CD4-positive, alpha-beta T cell treated with Interleukin-6 at 100 ng/mL for 8 hours (primary cell): ENCODE results near the gene AVEN.

Experiments used
- DNase-seq: peaks from one replicate; pipeline ENCODE4 v3.0.0-alpha.2; 2020; ENCODE audit warnings: mixed read lengths, low spot score

The AVEN gene

DNA sequence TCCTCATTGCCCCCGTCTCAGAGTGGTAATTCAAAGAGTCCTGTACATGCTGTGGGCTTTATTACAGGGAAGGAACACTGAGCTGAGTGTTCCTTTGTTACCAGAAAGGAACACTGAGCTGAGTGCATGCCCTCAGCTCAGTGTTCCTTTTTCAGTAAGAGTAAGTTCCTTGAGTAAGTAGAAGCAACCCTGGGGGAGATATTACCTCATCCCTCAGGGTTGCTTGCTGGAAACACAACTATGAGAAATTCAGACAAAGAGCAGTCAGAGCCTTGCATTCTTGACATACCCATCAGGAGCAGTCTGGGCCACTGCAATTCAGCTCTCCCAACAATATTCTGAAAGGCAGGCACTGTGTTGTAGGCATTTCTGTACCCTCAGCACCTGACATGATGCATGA is 53.7 kb downstream of the AVEN start:
- DNase-seq = no peak

DNA sequence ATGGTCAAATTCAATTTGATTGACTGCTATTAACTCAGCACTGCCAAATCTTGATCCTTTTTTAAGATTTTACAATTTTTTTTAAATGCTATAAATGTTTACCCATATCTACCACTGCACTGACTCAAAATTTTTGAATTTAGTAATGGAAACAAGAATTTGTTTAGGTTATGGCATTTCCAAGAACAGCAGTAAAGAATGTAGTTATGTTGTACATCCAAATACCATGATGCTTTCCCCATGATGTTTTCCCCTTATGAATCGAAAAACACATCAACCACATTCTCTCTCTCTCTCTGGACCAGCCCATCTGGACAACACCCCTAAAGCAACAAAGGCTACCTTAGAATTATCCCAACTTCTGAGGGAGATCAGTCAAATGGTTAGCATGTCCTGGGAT is 56.5 kb downstream of the AVEN start:
- DNase-seq = no peak

- DNase-seq = no peak
Observed at GRCh38 chr15:33980159-33980558, 58.8 kb downstream of the AVEN start.

DNA sequence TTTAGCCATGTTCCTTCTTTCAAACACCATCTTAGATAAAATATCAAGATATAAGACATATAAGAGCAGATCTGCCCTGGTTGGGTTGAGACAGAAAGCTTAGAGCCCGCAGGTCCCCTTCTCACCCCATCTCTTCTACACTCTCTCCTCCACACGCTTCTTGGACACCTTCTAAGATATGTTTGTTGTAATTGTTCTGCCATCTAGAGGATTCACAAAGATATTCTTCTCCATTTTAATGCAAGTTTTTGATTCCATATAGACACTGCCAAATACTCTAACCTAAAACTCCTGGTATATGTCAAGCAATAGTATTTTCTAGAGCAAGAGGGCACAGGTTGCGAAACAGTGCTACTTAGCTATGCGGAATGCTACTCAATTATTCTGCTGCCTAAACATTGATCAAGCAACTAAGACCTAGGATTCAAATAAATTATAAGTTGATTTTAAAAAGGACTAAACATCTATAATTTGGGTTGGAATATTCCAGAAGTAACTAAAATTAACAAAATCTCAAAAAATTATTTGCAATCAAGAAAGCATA is 63.9 kb downstream of the AVEN start:
- DNase-seq = no peak

DNA sequence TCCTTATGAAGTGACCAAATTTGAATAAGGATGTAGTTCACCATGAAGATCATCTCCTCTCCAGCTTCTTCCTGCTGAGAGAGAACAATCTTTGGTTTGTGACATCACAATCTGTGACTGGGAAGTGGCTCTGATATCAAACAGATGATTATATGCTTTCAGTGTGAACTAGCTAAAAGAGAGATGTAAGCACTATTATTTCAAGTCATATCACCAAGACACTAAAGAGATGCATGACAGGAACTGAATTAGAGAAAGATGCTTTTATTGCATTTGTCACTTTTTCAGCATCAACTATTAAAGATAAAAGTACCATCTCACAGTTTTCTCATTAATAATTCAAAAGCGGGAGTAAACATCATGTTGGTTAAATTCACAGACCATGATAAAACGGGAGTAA is 67.2 kb downstream of the AVEN start:
- DNase-seq = no peak

- no peak for DNase-seq
Observed at GRCh38 chr15:33968821-33969220, 70.2 kb downstream of the AVEN start.

- no peak for DNase-seq
Observed at GRCh38 chr15:33968224-33968623, 70.8 kb downstream of the AVEN start, which contains the start of gene CHRM5. CHRM5 (plus strand) TSS chr15:33968497; CDS start chr15:34062718, 94,221 bp downstream.

DNA sequence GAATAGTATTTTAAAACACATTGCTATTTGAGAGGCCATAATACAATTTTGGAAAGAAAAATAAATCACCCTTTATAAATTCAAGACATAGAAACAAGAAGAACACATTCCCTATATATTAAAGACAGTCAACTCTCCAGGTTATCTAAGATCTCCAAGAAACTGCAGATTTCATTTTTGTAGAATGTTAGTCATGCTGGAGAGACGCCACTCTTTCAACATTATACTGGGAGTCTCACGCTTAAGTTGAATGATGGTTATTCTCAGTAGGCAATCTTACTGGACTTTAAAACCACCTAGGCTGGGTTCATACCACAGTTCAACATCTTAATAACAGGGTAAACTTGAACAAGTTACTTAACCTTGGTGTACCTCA is 74.4 kb downstream of the AVEN start:
- no peak for DNase-seq

DNA sequence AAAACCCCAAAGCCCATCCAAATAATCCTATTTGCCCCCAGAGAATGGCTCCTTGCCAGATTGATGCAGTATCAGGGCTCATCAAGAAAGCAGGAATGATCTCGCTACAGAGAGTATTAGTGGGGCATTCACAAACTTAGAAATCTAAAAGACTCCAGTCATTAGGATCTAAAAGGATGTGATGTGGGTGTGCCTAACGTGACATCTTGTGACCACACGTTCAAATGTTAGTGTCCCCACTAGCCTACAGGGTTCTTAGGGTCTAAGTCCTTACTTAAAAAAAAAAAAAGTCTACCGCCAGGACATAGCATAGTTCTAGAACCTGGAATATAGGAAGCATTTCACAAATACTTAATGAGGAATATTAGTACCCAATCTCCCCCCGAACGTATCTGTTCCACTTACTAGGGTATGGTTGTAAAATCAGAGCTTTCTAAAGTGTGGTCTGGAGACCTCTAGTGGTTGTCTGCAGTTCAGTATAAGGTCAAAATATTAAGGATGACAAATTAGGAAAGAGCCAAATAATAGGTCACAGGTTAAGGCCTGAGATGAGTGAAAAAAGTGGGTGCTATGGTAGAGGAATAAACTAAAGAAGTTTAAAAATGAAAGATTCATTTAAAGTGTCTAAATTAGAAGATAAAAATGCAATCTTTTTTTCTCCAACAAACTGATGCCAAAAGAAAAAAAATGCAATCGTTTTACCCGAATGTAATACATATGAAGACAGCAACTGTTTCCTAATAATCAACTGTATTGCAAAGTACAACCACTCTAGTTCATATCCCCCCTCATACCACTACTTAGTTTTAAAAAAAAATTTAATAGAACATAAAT is 75.0 kb downstream of the AVEN start:
- no peak for DNase-seq

DNA sequence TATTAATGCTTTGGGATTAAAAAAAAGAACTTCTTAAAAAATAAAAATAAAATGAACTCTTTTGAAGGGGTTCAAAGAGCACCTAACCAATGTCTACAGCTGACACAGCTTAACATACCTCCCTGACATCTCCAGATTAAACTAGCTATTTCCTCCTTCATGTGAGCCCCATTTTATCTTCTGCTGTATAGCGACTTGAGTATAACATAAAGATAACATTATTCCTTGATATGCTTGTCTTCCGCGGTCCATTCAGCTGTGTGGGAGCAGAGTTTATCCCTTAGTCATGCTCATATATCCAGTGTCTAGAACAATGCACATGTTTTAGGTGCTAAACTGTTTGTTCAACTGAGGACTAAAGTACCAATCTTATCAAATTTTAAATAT is 78.5 kb downstream of the AVEN start:
- no peak for DNase-seq

DNA sequence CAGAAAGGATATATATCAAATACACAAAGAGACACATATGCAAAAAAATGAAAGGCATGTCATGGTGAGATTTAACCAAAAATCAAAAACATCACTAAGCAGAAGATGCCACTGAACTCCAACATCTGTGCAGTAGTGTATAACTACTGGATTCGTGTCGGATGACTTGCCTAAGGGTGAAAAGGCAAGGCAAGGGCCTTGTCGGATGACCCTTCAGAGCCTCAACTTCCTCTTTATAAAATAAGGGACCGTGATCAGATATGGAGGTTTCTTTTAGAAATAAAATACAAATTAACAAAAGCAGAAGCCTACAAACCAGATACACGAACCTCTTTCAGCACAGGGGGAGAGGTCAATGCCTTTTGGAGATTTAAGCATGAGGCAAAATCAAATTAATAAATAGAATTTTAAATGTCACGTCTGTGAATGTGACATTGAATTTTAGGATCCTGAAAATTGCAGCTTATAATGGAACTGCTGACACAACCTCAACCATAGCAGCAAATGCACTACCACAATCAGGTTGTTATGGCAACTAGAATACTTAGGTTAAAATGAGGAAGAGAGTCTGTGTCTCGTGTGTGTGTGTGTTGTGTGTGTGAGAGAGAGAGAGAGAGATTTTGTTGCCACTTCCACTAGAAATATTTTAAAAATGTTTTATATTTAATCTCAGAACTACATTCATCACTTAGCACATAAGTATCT is 79.0 kb downstream of the AVEN start:
- no peak for DNase-seq

DNA sequence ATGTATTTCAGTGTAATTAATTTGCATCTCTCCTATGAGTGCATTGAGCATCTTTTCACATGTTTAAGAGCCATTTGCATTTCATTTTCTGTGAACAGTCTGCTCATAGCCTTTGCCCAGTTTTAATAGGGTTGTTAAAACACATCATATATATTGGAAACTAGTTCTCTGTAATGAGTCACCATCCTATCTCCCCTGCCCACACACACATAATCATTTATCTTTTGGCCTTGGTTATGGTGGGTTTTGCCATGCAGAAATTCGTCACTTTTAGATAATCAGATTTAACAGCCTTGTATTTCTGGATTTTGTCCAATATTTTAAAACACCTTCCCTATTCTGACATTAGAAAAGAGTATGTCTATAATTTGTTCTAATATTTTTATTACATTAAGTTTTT is 82.6 kb downstream of the AVEN start:
- no peak for DNase-seq

- DNase-seq = no peak
Observed at GRCh38 chr15:33955945-33956344, 83.1 kb downstream of the AVEN start.

GRCh38 chr15:33946152-33946551 is 92.9 kb downstream of the AVEN start:
- no peak for DNase-seq

DNA sequence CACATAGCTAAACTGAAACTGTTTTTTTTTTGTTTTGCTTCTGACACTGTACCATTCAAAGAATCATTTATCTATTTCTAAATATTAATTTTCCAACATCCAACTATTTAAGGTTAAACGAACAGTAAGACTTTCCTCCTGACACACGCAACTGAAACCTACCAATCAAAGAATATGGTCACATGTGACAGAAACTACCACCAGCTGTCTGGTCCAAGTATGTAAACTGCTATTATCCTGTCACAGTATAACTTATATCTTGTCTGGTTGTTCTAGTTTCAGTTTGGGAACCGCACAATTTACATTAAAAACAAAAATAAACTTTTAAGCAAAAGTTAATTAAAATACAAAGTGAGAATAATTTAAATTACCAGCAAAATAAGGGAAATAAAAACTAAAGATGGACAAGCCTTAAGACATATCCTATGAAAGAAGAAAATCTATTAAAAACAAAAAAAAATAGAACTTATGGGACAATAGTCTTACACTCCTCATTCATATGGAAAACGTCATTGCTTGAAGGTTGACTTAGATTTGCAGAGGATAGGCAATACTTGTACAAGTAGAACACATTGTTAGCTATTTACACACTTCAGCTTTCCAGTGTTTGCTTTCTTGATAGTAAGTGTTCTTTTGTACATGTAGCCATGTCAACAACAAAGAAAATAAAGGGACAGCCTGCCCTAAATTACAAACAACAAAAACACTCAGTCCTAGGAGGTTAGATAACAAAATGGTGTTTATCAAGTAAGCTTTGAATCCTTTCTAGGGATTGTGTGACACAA is 97.5 kb downstream of the AVEN start:
- DNase-seq = no peak

GRCh38 chr15:33934921-33935320 is 104.1 kb downstream of the AVEN start:
- DNase-seq = no peak

DNA sequence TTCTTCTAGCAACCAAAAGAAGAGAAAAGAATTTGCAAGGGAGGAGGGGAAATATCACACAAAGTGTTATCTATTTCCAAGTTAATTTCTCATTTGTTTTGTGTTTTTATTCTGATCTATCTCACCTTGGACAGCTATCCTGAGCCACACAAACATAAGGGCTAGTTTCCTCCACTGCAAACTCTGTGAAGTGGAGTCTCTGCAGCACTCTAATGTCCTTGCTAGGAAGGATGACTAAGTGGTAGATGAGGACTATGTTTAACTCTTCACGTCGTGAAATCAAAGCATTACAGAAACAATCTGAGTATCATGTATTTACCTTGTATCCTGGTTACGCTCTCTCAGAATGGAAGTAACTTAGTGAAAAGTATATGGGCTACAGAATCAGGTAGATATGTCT is 104.6 kb downstream of the AVEN start:
- no peak for DNase-seq

DNA sequence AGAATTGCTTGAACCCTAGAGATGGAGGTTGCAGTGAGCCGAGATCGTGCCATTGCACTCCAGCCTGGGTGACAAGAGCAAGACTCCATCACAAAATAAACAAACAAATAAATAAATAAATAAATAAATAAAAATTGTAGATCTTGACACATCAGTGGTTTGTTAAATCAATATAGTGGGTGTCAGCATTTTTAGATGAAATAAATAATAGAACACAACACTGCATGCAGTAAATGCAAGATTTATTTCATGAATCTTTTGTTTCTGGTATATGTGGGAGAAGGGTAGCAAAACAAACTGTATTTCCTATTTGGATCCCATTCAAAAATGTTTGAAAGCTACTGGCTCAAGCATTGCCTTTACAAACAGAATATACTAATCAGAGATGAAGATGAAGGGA is 106.3 kb downstream of the AVEN start:
- DNase-seq = no peak

DNA sequence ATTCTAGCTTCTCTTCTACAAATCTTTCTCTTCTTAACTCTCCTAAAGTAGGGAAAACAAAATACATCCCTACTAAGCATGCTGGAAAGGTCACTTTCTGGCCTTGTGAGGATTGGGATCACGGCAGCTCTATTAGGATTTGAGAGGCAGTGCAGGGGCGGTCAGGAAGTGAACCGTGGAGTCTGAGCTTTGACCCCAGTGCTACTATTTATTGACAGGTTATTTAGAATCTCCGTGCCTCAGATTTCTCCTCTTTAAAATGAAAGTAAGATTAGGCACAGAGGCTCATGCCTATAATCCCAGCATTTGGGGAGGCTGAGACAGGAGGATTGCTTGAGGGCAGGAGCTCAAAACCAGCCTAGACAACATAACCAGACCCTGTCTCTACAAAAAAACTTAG is 112.7 kb downstream of the AVEN start:
- no peak for DNase-seq

- no peak for DNase-seq
Observed at GRCh38 chr15:33923446-33923845, 115.6 kb downstream of the AVEN start.

GRCh38 chr15:33915571-33916407 is 123.2 kb downstream of the AVEN start:
- DNase-seq = no peak

DNA sequence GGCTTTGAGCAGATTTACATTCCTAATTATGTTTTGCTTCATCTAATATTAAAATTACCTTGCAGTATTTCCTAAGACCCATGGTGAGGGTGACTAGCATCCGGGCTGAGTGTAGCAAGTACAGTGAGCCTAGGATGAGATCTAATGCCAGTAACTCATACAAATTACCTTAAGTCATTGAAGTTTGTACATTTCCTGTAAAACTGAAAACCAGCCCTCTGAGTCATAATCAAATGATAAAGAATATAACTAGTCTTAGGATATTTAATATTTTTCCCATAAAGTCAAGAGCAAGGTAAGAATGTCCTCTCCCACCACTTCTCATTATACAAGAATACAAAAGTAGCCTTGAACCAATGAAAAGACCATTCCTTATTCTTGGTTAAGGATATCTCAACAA is 125.5 kb downstream of the AVEN start:
- no peak for DNase-seq
